H9 (cell line): ENCODE results near the gene ANKRD44. TPM values are rescaled to one million over a fixed set of nuclear protein-coding genes. Genes with fewer than 3 reads are reported as not detected.

ENCODE experiments used
- DNase-seq: peaks from one replicate; pipeline ENCODE4 v3.0.0-alpha.2; 2017
- H2AFZ ChIP-seq: one replicate; pipeline ENCODE4 v1.6.1; 2013; ENCODE audit warnings: mild to moderate bottlenecking, low read length, control low read depth, moderate library complexity
- H2AK5ac ChIP-seq: 2 replicates; pipeline ENCODE4 v1.6.1; 2013; ENCODE audit warnings: low read length, control low read depth, mixed read lengths; ENCODE audit not compliant: insufficient read length
- H2BK120ac ChIP-seq: one replicate; pipeline ENCODE4 v1.6.1; 2013; ENCODE audit warnings: low read depth, mild to moderate bottlenecking, low read length, control low read depth, inconsistent platforms; ENCODE audit not compliant: poor library complexity, severe bottlenecking
- H2BK12ac ChIP-seq: 2 replicates; pipeline ENCODE4 v1.6.1; 2013; ENCODE audit warnings: low read length, control low read depth, mixed read lengths, low read depth; ENCODE audit not compliant: insufficient read length
- H2BK15ac ChIP-seq: 2 replicates; pipeline ENCODE4 v1.6.1; 2013; ENCODE audit warnings: low read depth, low read length, control low read depth
- H2BK20ac ChIP-seq: one replicate; pipeline ENCODE4 v1.6.1; 2013; ENCODE audit warnings: low read depth, mild to moderate bottlenecking, low read length, control low read depth, inconsistent platforms; ENCODE audit not compliant: poor library complexity, severe bottlenecking
- H2BK5ac ChIP-seq: 2 replicates; pipeline ENCODE4 v1.6.1; 2013; ENCODE audit warnings: low read length, control low read depth, mixed read lengths; ENCODE audit not compliant: insufficient read length
- H3K14ac ChIP-seq: 2 replicates; pipeline ENCODE4 v1.6.1; 2013; ENCODE audit warnings: low read length, control low read depth; ENCODE audit not compliant: insufficient read depth
- H3K18ac ChIP-seq: 2 replicates; pipeline ENCODE4 v1.6.1; 2013; ENCODE audit warnings: low read depth, mild to moderate bottlenecking, mixed read lengths, low read length, control low read depth; ENCODE audit not compliant: insufficient read length
- H3K23ac ChIP-seq: 2 replicates; pipeline ENCODE4 v1.6.1; 2013; ENCODE audit warnings: low read length, control low read depth, mixed read lengths, low read depth; ENCODE audit not compliant: insufficient read length
- H3K23me2 ChIP-seq: 2 replicates; pipeline ENCODE4 v1.6.1; 2013; ENCODE audit warnings: low read depth, mild to moderate bottlenecking, mixed read lengths, low read length, control low read depth; ENCODE audit not compliant: insufficient read length, poor library complexity, severe bottlenecking
- H3K27ac ChIP-seq: 2 replicates; pipeline ENCODE4 v1.5.1; 2013; ENCODE audit warnings: low read length, control low read depth, mixed read lengths, low read depth; ENCODE audit not compliant: insufficient read length
- H3K27me3 ChIP-seq: 2 replicates; pipeline ENCODE4 v1.6.1; 2013; ENCODE audit warnings: low read length, control low read depth, inconsistent platforms; ENCODE audit not compliant: insufficient read depth
- H3K4ac ChIP-seq: 2 replicates; pipeline ENCODE4 v1.6.1; 2013; ENCODE audit warnings: low read depth, mild to moderate bottlenecking, control low read depth, inconsistent platforms, low read length, moderate library complexity
- H3K4me1 ChIP-seq: 2 replicates; pipeline ENCODE4 v1.6.1; 2013; ENCODE audit warnings: low read length, control low read depth, inconsistent platforms; ENCODE audit not compliant: insufficient read depth
- H3K4me2 ChIP-seq: 2 replicates; pipeline ENCODE4 v1.6.1; 2013; ENCODE audit warnings: low read length, control low read depth, mixed read lengths; ENCODE audit not compliant: insufficient read length, insufficient read depth
- H3K56ac ChIP-seq: 2 replicates; pipeline ENCODE4 v1.6.1; 2013; ENCODE audit warnings: low read depth, mild to moderate bottlenecking, mixed read lengths, low read length, control low read depth; ENCODE audit not compliant: insufficient read length
- H3K79me1 ChIP-seq: 2 replicates; pipeline ENCODE4 v1.6.1; 2013; ENCODE audit warnings: low read depth, mild to moderate bottlenecking, moderate library complexity, low read length, control low read depth, inconsistent platforms; ENCODE audit not compliant: insufficient read depth, poor library complexity, severe bottlenecking
- H3K79me2 ChIP-seq: 2 replicates; pipeline ENCODE4 v1.6.1; 2013; ENCODE audit warnings: low read length, control low read depth, inconsistent platforms; ENCODE audit not compliant: insufficient read depth
- H3K9ac ChIP-seq: 2 replicates; pipeline ENCODE4 v1.6.1; 2013; ENCODE audit warnings: low read length, control low read depth, mixed read lengths; ENCODE audit not compliant: insufficient read length; ENCODE audit errors: extremely low read depth
- H3K9me3 ChIP-seq: one replicate; pipeline ENCODE4 v1.6.1; 2013; ENCODE audit warnings: low read depth, low read length, inconsistent platforms; ENCODE audit not compliant: control insufficient read depth
- H3T11ph ChIP-seq: one replicate; pipeline ENCODE4 v1.6.1; 2013; ENCODE audit warnings: mild to moderate bottlenecking, low read length, control low read depth, inconsistent platforms
- H4K20me1 ChIP-seq: one replicate; pipeline ENCODE4 v1.6.1; 2013; ENCODE audit not compliant: control insufficient read depth, insufficient read length, insufficient read depth
- H4K5ac ChIP-seq: 2 replicates; pipeline ENCODE4 v1.6.1; 2013; ENCODE audit warnings: low read depth, mild to moderate bottlenecking, mixed read lengths, low read length, control low read depth; ENCODE audit not compliant: insufficient read length
- H4K8ac ChIP-seq: replicated peaks from 2 replicates; pipeline ENCODE4 v1.6.1; 2013; ENCODE audit warnings: low read length, control low read depth, mixed read lengths, low read depth; ENCODE audit not compliant: insufficient read length
- H4K91ac ChIP-seq: 2 replicates; pipeline ENCODE4 v1.6.1; 2013; ENCODE audit warnings: low read depth, mild to moderate bottlenecking, moderate library complexity, mixed read lengths, low read length, control low read depth; ENCODE audit not compliant: insufficient read length
- H3K27ac Mint-ChIP-seq, 3 experiments: 2 replicates in 2 of 3; 3 replicates in 1 of 3; pipeline ENCODE4 v1.8.0; 2020 to 2021; ENCODE audit warnings: mixed read lengths in 3 of 3, mild to moderate bottlenecking in 1 of 3, moderate library complexity in 1 of 3
- H3K27me3 Mint-ChIP-seq: 2 replicates; pipeline ENCODE4 v1.8.0; 2021; ENCODE audit warnings: low read depth, mild to moderate bottlenecking, moderate library complexity, mixed read lengths
- H3K36me3 Mint-ChIP-seq, 3 experiments: 2 replicates in 2 of 3; 3 replicates in 1 of 3; pipeline ENCODE4 v1.8.0; 2020 to 2021; ENCODE audit warnings: low read depth in 3 of 3, mixed read lengths in 3 of 3; ENCODE audit not compliant: insufficient read depth in 1 of 3
- H3K4me1 Mint-ChIP-seq, 2 experiments: 2 replicates each; pipeline ENCODE4 v1.8.0; 2020; ENCODE audit warnings: mixed read lengths in 2 of 2
- H3K4me3 Mint-ChIP-seq, 2 experiments: 2 replicates in 1 of 2; 3 replicates in 1 of 2; pipeline ENCODE4 v1.8.0; 2020 to 2021; ENCODE audit warnings: mild to moderate bottlenecking in 2 of 2, mixed read lengths in 2 of 2, moderate library complexity in 1 of 2
- H3K9me3 Mint-ChIP-seq, 2 experiments: 2 replicates in 1 of 2; 3 replicates in 1 of 2; pipeline ENCODE4 v1.8.0; 2020; ENCODE audit warnings: mild to moderate bottlenecking in 2 of 2, mixed read lengths in 2 of 2, moderate library complexity in 1 of 2
- WGBS: extraction: QIAGEN DNeasy Blood & Tissue Kit; methylation state at CpG from one replicate; pipeline ENCODE4 v1.1.7; 2013; ENCODE audit warnings: missing lambda C conversion rate, low lambda C conversion rate, mixed read lengths; ENCODE audit not compliant: insufficient read length; ENCODE audit errors: extremely low coverage; 5-methylcytosine and 5-hydroxymethylcytosine counted together
- total RNA-seq: library from RNA; stranded (reverse); gene quantifications from 2 replicates; pipeline ENCODE4 v1.2.1, GENCODE V29; 2021
- TF ChIP-seq, protein P1 (sequence below): fragments of 200-600 bp; sonication (generic); conservative IDR thresholded peaks from 3 replicates; pipeline ENCODE4 v1.8.0; 2021; ENCODE audit warnings: antibody characterized with exemption, mild to moderate bottlenecking

The ANKRD44 gene
- total RNA-seq, 1 experiment from 2014 or later: 1.9 TPM

DNA sequence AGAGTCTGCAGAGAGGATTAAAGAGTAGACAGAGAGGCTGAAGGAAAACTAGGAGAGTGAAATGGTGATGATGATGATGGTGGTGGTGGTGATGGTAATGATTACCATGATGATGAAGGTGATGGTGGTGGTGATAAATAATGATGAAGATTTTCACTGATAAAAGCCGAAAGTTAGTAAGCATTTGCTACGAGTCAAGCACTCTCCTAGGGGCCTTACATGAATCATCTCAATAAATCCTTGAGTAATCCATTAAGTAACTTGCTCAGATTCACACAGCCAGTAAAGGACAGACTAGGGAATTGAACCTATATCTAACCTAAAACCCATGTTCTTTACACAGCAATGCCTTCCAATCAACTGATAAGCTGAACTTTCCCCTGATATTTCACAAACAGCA is 277.4 kb downstream of the ANKRD44 start:
- Histone ChIP-seq H4K8ac (no peak overlapping the region), H2AK5ac (no peak overlapping the region), H3K27me3 (no peaks in the 10 kb centered on the region), H4K91ac (no peak overlapping the region), H3K4ac (no peak overlapping the region), H3K23ac (no peak overlapping the region), H3T11ph (no peak overlapping the region), H2BK5ac (no peak overlapping the region), H3K18ac (no peak overlapping the region), H3K79me2 (no peaks in the 10 kb centered on the region), H3K9ac (no peak overlapping the region), H2AFZ (no peak overlapping the region), H4K20me1 (no peaks in the 10 kb centered on the region), H3K9me3 (no peaks in the 10 kb centered on the region), H3K4me1 (no peaks in the 10 kb centered on the region), H3K79me1 (no peaks in the 10 kb centered on the region), H3K27ac (no peak overlapping the region), H3K4me2 (no peak overlapping the region), H2BK20ac (no peak overlapping the region), H2BK15ac (no peak overlapping the region), H2BK120ac (no peak overlapping the region), H3K23me2 (no peaks in the 10 kb centered on the region), H3K14ac (no peak overlapping the region), H2BK12ac (no peak overlapping the region), H4K5ac (no peak overlapping the region), H3K56ac (no peak overlapping the region)
- Mint-ChIP-seq H3K27me3 (no peaks in the 10 kb centered on the region), H3K9me3 (no peaks in the 10 kb centered on the region; a peak in 1 of 5 replicates), H3K4me1 (no peaks in the 10 kb centered on the region), H3K36me3 (no peaks in the 10 kb centered on the region), H3K4me3 (no peak overlapping the region), H3K27ac (no peak overlapping the region; a peak in 1 of 7 replicates)
- DNase-seq: no peak
- TF ChIP-seq, protein P1, sequence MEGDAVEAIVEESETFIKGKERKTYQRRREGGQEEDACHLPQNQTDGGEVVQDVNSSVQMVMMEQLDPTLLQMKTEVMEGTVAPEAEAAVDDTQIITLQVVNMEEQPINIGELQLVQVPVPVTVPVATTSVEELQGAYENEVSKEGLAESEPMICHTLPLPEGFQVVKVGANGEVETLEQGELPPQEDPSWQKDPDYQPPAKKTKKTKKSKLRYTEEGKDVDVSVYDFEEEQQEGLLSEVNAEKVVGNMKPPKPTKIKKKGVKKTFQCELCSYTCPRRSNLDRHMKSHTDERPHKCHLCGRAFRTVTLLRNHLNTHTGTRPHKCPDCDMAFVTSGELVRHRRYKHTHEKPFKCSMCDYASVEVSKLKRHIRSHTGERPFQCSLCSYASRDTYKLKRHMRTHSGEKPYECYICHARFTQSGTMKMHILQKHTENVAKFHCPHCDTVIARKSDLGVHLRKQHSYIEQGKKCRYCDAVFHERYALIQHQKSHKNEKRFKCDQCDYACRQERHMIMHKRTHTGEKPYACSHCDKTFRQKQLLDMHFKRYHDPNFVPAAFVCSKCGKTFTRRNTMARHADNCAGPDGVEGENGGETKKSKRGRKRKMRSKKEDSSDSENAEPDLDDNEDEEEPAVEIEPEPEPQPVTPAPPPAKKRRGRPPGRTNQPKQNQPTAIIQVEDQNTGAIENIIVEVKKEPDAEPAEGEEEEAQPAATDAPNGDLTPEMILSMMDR: no peak
- WGBS: no CpG with 5 or more reads among the region's 2 CpGs
